ENCODE data around the gene STAC2. TPM values are rescaled to one million over a fixed set of nuclear protein-coding genes. Genes with fewer than 3 reads are reported as not detected.

The STAC2 gene
- 0.16 TPM in 1 of 2 replicates, not detected in the other for total RNA-seq

GRCh38 chr17:39225308-39225958, at the start of gene STAC2:
Gene STAC2, minus strand, starts transcription at chr17:39225945. Its CDS starts 443 bp downstream, at chr17:39225502.

GRCh38 chr17:39200070-39200879, 25.5 kb downstream of the STAC2 start, which contains the start of gene RPL19:
Gene RPL19, plus strand, starts transcription at chr17:39200283. Its CDS starts 62 bp downstream, at chr17:39200345.

GRCh38 chr17:39197380-39198185, 28.2 kb downstream of the STAC2 start, which contains the start of gene CACNB1:
Gene CACNB1, minus strand, starts transcription at chr17:39197669. Its CDS starts 174 bp downstream, at chr17:39197495.

DNA sequence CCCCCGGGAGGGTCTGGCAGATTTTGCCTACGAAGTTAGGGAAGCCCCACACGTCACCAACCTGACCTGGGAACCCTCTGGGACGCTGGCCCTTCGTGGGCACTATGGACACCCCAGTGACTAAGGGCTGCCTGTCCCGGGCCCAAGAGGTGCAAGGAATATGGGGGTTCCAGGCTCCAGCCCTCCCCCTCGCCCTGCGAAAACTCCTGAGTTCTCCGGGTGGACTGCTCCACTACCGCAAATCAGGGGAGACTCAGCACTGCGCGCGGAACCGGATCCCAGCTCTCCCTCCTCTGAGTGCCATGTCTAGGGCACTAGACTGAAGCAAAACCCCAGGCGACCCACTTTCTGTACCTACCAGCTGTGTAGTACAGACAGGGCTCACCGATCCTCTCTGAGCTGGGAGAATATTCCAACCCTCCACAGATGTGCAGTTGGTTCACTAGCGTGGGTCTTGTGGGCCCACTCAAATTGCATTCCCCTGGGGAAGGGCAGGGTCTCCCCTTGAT, 59.9 kb downstream of the STAC2 start, which contains the start of gene ARL5C:
TSS of gene ARL5C (minus strand) at position 321 of the 509 bp plus-strand sequence. CDS start 401 bp downstream, outside the sequence.

Other genes with a start within 250 kb of the STAC2 start
- gene PLXDC1, start 74.3 kb downstream of the STAC2 start, total RNA-seq = 0.16 and 0.38 TPM in 2 replicates
- gene ARL5C, start 59.8 kb downstream of the STAC2 start, total RNA-seq = not detected in 2 replicates
- 4.6 and 4.9 TPM in 2 replicates for gene CACNB1, start 28.3 kb downstream of the STAC2 start, total RNA-seq
- gene RPL19, start 25.7 kb downstream of the STAC2 start, total RNA-seq = 1,704 and 1,733 TPM in 2 replicates
- gene FBXL20, start 175.7 kb upstream of the STAC2 start, total RNA-seq = 3.7 and 15.1 TPM in 2 replicates
- 20.4 and 21.7 TPM in 2 replicates for gene MED1, start 225.3 kb upstream of the STAC2 start, total RNA-seq
- gene CDK12, start 235.5 kb upstream of the STAC2 start, total RNA-seq = 19.9 and 23.5 TPM in 2 replicates

Data from mesangial cell (primary cell).